Measurements from ENCODE around the gene RAB43.

Gene RAB43

DNA sequence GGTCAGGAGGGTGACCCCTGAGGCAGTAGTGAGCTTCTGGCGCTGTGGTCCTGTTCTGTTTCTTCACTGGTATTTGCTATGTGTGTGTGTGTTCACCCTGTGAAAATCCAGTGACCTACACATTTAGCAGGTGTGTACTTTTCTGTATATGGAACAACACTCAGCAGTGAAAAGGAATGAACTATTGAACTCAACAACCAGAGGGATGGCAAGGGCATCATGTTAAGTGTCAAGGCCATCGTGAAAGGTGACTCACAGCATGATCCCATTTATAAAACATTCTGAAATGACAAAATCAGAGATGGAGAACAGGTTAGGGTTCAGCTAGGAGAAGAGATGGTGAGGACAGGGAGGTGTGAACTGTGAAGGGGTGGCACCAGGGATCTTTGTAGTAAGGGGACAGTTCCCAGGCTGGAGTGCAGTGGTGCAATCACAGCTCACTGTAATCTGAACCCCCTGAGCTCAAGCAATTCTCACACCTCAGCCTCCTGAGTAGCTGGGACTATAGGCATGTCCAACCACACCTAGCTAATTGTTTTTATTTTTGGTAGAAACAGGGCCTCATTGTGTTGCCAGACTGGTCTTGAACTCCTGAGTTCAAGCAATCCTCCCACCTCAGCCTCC, 10.0 kb upstream of the RAB43 start:
- no peak for TF ChIP-seq POLR2AphosphoS5 (IDR thresholded peaks at IDR 0.05; ENCODE audit: low read depth, low read length)
- TF ChIP-seq SIN3A (IDR thresholded peaks at IDR 0.05; ENCODE audit: borderline replicate concordance, insufficient read depth, low read length), result no peak
- TF ChIP-seq FOXP2 (optimal IDR thresholded peaks at IDR 0.05; ENCODE audit: borderline replicate concordance, extremely low read depth, extremely low read length, insufficient read depth), result no peak
- TF ChIP-seq TAF1 (IDR thresholded peaks at IDR 0.05; ENCODE audit: borderline replicate concordance, insufficient read depth, low read length), result no peak
- TF ChIP-seq, protein P1, sequence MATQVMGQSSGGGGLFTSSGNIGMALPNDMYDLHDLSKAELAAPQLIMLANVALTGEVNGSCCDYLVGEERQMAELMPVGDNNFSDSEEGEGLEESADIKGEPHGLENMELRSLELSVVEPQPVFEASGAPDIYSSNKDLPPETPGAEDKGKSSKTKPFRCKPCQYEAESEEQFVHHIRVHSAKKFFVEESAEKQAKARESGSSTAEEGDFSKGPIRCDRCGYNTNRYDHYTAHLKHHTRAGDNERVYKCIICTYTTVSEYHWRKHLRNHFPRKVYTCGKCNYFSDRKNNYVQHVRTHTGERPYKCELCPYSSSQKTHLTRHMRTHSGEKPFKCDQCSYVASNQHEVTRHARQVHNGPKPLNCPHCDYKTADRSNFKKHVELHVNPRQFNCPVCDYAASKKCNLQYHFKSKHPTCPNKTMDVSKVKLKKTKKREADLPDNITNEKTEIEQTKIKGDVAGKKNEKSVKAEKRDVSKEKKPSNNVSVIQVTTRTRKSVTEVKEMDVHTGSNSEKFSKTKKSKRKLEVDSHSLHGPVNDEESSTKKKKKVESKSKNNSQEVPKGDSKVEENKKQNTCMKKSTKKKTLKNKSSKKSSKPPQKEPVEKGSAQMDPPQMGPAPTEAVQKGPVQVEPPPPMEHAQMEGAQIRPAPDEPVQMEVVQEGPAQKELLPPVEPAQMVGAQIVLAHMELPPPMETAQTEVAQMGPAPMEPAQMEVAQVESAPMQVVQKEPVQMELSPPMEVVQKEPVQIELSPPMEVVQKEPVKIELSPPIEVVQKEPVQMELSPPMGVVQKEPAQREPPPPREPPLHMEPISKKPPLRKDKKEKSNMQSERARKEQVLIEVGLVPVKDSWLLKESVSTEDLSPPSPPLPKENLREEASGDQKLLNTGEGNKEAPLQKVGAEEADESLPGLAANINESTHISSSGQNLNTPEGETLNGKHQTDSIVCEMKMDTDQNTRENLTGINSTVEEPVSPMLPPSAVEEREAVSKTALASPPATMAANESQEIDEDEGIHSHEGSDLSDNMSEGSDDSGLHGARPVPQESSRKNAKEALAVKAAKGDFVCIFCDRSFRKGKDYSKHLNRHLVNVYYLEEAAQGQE (IDR thresholded peaks at IDR 0.05; ENCODE audit: insufficient read depth in 1 of 2, low read depth in 2 of 2, low read length in 2 of 2), result no peak

DNA sequence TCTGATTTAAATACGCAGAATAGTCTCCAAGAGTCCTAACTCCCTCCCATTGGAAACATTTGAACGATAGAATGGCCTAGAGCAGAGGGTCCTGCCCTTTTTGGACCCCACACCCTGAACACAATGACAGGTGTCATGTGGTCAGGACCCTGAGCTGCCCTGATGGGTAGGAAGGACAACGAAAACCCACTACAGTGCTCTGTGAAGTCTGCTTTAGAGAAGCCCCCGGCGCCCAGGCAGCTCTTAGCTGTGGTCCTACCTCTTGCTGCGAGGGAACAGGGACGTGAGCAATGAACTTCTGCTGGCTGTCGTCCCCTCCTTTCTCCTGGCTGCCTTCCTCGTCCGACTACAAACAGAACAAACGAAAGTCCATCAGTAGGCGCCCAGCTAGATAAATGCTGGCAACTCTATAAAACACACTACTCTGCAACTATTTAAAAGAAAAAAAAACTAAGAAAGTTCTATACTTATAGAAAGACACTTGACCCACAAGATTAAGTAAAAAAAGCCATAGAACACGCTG, 8.7 kb upstream of the RAB43 start:
- TF ChIP-seq, protein P1 (IDR thresholded peaks at IDR 0.05; ENCODE audit: insufficient read depth in 1 of 2, low read depth in 2 of 2, low read length in 2 of 2), result no peak
- TF ChIP-seq TAF1 (IDR thresholded peaks at IDR 0.05; ENCODE audit: borderline replicate concordance, insufficient read depth, low read length), result no peak
- TF ChIP-seq FOXP2 (optimal IDR thresholded peaks at IDR 0.05; ENCODE audit: borderline replicate concordance, extremely low read depth, extremely low read length, insufficient read depth), result no peak
- no peak for TF ChIP-seq POLR2AphosphoS5 (IDR thresholded peaks at IDR 0.05; ENCODE audit: low read depth, low read length)
- no peak for TF ChIP-seq SIN3A (IDR thresholded peaks at IDR 0.05; ENCODE audit: borderline replicate concordance, insufficient read depth, low read length)

DNA sequence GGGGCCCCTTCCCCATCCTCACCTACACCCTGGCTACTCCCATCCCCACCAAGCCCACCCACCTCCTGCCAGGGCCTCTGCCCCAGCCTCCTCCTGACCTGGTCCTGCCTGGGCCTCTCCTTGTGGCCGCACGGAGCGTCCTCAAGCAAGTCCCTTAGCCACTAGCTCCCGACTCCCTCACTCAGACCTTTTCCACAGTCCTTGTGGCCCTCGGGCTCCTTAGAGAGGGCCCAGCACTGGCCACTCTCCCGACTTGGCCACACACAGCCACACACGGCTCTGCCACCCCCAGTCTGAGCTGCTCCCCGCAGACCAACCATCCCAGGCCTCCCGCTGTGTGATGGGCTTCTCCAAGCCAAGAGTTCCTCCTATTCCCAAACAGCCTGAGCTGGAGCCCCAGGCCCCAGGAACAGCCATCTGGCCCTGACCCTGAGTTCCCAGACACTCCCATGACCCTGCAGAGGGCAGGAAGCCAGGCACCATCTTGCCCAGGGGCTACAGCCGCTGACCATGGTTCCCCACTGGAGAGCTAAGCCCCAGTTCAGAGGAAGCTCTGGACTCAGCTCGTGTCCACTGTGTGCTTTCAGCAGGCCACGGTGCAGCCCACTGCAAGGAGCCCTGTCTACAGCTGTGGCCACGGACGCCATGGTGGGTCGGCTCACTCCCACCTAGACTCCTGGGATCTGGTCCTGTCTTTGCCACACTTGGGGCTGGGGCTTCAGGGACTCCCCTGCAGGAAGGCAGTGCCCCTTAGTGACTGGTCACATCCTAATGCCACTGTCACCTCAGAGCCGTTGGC, 7.0 kb upstream of the RAB43 start:
- TF ChIP-seq, protein P1 (IDR thresholded peaks at IDR 0.05; ENCODE audit: insufficient read depth in 1 of 2, low read depth in 2 of 2, low read length in 2 of 2), result no peak
- TF ChIP-seq FOXP2 (optimal IDR thresholded peaks at IDR 0.05; ENCODE audit: borderline replicate concordance, extremely low read depth, extremely low read length, insufficient read depth) (no peak), SIN3A (IDR thresholded peaks at IDR 0.05; ENCODE audit: borderline replicate concordance, insufficient read depth, low read length) (no peak), TAF1 (IDR thresholded peaks at IDR 0.05; ENCODE audit: borderline replicate concordance, insufficient read depth, low read length) (no peak), POLR2AphosphoS5 (IDR thresholded peaks at IDR 0.05; ENCODE audit: low read depth, low read length) (no peak)

DNA sequence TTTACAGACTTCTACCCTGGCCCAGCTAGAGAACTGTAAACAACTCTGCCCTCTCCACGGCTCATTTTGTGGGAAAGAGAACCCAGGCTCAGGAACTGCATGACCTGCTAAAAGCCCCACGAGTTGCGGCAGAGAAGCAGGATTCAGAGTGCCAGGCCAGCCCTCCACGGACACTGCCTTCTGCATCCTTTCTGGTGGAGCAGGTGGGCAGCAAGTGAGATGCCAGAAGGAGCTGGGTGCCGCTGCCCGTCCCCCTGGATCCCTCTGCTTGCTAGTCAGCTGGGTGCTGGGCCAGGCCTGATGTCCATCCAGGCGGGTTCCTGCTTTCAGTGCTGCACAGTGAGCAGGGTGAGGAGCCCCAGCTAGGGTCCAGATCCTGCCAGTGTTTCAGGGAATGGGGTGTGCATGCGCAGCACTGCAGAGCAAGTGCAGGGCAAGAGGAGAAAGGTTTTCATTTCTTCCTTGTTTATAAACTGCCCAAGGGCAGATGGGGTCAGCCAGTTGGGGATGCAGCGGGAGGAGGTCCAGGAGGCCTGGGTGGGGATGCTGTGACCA, 5.2 kb upstream of the RAB43 start:
- no peak for TF ChIP-seq SIN3A (IDR thresholded peaks at IDR 0.05; ENCODE audit: borderline replicate concordance, insufficient read depth, low read length)
- no peak for TF ChIP-seq FOXP2 (optimal IDR thresholded peaks at IDR 0.05; ENCODE audit: borderline replicate concordance, extremely low read depth, extremely low read length, insufficient read depth)
- TF ChIP-seq, protein P1 (IDR thresholded peaks at IDR 0.05; ENCODE audit: insufficient read depth in 1 of 2, low read depth in 2 of 2, low read length in 2 of 2), result no peak
- no peak for TF ChIP-seq TAF1 (IDR thresholded peaks at IDR 0.05; ENCODE audit: borderline replicate concordance, insufficient read depth, low read length)
- TF ChIP-seq POLR2AphosphoS5 (IDR thresholded peaks at IDR 0.05; ENCODE audit: low read depth, low read length), result no peak

Data from PFSK-1 (cell line).